Measurements from ENCODE around the gene MMP10.

MMP10 gene

DNA sequence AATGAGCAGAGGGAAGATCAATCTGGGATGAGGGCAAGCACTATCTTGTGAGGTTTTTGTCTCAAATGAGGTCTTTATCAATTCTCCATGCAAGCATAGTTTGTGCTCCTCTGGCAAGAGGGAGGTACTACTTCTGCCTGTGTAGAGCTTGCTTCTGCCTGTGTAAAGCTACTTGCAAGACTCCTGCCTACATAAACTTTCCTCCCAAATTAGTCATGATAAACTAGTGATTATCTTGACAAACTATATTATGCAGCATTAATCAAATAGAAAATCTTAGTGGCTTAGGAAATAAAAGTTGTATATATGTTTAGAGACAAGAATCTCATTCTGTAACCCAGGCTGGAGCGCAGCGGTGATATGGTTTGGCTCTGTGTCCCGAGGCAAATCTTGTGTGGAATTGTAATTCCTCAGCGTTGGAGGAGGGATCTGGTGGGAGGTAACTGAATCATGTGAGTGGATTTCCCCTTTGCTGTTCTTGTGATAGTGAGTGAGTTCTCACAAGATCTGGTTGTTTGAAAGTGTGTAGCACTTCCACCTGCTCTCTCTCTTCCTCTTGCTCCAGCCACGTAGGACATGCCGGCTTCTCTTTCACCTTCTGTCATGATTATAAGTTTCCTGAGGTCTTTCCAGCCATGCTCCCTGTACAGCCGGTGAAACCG, 8.0 kb upstream of the MMP10 start:
- in situ Hi-C loops (cut with MboI; ENCODE audit: low sequenced_read_pairs, unreplicated experiment), result no loop called here
- TF ChIP-seq, protein P1, sequence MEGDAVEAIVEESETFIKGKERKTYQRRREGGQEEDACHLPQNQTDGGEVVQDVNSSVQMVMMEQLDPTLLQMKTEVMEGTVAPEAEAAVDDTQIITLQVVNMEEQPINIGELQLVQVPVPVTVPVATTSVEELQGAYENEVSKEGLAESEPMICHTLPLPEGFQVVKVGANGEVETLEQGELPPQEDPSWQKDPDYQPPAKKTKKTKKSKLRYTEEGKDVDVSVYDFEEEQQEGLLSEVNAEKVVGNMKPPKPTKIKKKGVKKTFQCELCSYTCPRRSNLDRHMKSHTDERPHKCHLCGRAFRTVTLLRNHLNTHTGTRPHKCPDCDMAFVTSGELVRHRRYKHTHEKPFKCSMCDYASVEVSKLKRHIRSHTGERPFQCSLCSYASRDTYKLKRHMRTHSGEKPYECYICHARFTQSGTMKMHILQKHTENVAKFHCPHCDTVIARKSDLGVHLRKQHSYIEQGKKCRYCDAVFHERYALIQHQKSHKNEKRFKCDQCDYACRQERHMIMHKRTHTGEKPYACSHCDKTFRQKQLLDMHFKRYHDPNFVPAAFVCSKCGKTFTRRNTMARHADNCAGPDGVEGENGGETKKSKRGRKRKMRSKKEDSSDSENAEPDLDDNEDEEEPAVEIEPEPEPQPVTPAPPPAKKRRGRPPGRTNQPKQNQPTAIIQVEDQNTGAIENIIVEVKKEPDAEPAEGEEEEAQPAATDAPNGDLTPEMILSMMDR (IDR thresholded peaks at IDR 0.05; ENCODE audit: borderline replicate concordance, control extremely low read depth, extremely low read depth, insufficient read depth, missing control alignments), result no peak
- DNase-seq (ENCODE audit: low spot score), result no peak

GRCh38 chr11:102784380-102784779, 4.0 kb upstream of the MMP10 start:
- TF ChIP-seq, protein P1 (IDR thresholded peaks at IDR 0.05; ENCODE audit: borderline replicate concordance, control extremely low read depth, extremely low read depth, insufficient read depth, missing control alignments), result no peak
- no peak for DNase-seq (ENCODE audit: low spot score)
- in situ Hi-C loops (cut with MboI; ENCODE audit: low sequenced_read_pairs, unreplicated experiment), result no loop called here

- in situ Hi-C loops (cut with MboI; ENCODE audit: low sequenced_read_pairs, unreplicated experiment), result no loop called here
- TF ChIP-seq, protein P1 (IDR thresholded peaks at IDR 0.05; ENCODE audit: borderline replicate concordance, control extremely low read depth, extremely low read depth, insufficient read depth, missing control alignments), result no peak
- DNase-seq (ENCODE audit: low spot score), result no peak
Observed at GRCh38 chr11:102783720-102784119, 3.3 kb upstream of the MMP10 start.

- in situ Hi-C loops (cut with MboI; ENCODE audit: low sequenced_read_pairs, unreplicated experiment), result no loop called here
- no peak for DNase-seq (ENCODE audit: low spot score)
- TF ChIP-seq, protein P1 (IDR thresholded peaks at IDR 0.05; ENCODE audit: borderline replicate concordance, control extremely low read depth, extremely low read depth, insufficient read depth, missing control alignments), result no peak
Observed at GRCh38 chr11:102783016-102783415, 2.6 kb upstream of the MMP10 start.

- TF ChIP-seq, protein P1 (IDR thresholded peaks at IDR 0.05; ENCODE audit: borderline replicate concordance, control extremely low read depth, extremely low read depth, insufficient read depth, missing control alignments), result no peak
- in situ Hi-C loops (cut with MboI; ENCODE audit: low sequenced_read_pairs, unreplicated experiment), result no loop called here
- no peak for DNase-seq (ENCODE audit: low spot score)
Observed at GRCh38 chr11:102781676-102782075, 1.2 kb upstream of the MMP10 start.

DNA sequence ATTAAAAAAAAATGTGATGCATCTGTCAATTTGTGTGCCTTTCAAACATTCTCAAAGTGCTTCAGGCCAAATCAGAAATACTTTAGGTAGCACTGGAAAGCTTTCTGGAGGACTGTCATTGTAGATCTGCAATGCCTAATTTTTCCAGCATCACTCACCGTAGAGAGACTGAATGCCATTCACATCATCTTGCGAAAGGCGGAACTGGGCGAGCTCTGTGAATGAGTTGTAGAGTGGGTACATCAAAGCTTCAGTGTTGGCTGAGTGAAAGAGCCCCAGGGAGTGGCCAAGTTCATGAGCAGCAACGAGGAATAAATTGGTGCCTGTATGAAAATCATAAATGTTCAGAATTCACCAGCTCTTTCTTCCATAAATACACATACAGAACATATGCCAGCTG, 4.0 kb downstream of the MMP10 start:
- in situ Hi-C loops (cut with MboI; ENCODE audit: low sequenced_read_pairs, unreplicated experiment), result no loop called here
- TF ChIP-seq, protein P1 (IDR thresholded peaks at IDR 0.05; ENCODE audit: borderline replicate concordance, control extremely low read depth, extremely low read depth, insufficient read depth, missing control alignments), result no peak
- no peak for DNase-seq (ENCODE audit: low spot score)
